GM23248 (cell line): Measurements from ENCODE around the gene CNST. TPM values are rescaled to one million over a fixed set of nuclear protein-coding genes. Genes with fewer than 3 reads are reported as not detected.
A peak's percentile ranks its signal among the peaks of the same experiment; 100 is the strongest.
"Not testable (repeated sequence)": the region's sequence is repeated elsewhere in the genome, so short reads cannot be mapped to it uniquely, and the experiment has no call there.

ENCODE experiments used
- DNase-seq: peaks from one replicate; pipeline ENCODE4 v3.0.0-alpha.2; 2015
- H2AFZ ChIP-seq: fragments of 200-600 bp; sonication (generic); 2 replicates; pipeline ENCODE4 v1.6.1; 2016; ENCODE audit warnings: antibody characterized with exemption
- H3F3A ChIP-seq: fragments of 200-600 bp; sonication (generic); 2 replicates; pipeline ENCODE4 v1.6.1; 2016; ENCODE audit warnings: mild to moderate bottlenecking, antibody characterized with exemption, mixed run types; ENCODE audit not compliant: insufficient read depth
- H3K27ac ChIP-seq: fragments of 200-600 bp; sonication (generic); 2 replicates; pipeline ENCODE4 v1.5.1; 2016; ENCODE audit warnings: mild to moderate bottlenecking
- H3K27me3 ChIP-seq: fragments of 200-600 bp; sonication (generic); replicated peaks from 2 replicates; pipeline ENCODE4 v1.6.1; 2016; ENCODE audit warnings: mild to moderate bottlenecking; ENCODE audit not compliant: insufficient read depth
- H3K36me3 ChIP-seq: fragments of 200-600 bp; sonication (generic); 2 replicates; pipeline ENCODE4 v1.6.1; 2016; ENCODE audit warnings: low read depth, mild to moderate bottlenecking
- H3K4me1 ChIP-seq: fragments of 200-600 bp; sonication (generic); 2 replicates; pipeline ENCODE4 v1.6.1; 2016; ENCODE audit warnings: mild to moderate bottlenecking; ENCODE audit not compliant: insufficient read depth
- H3K4me2 ChIP-seq: fragments of 200-600 bp; sonication (generic); one replicate; pipeline ENCODE4 v1.6.1; 2016; ENCODE audit warnings: mild to moderate bottlenecking; ENCODE audit not compliant: unreplicated experiment
- H3K4me3 ChIP-seq: fragments of 200-600 bp; sonication (generic); 2 replicates; pipeline ENCODE4 v1.5.1; 2016; ENCODE audit warnings: mild to moderate bottlenecking
- H3K79me2 ChIP-seq: fragments of 200-600 bp; sonication (generic); 2 replicates; pipeline ENCODE4 v1.6.1; 2016; ENCODE audit warnings: mild to moderate bottlenecking; ENCODE audit not compliant: insufficient read depth
- H3K9ac ChIP-seq: fragments of 200-600 bp; sonication (generic); 2 replicates; pipeline ENCODE4 v1.6.1; 2016; ENCODE audit warnings: mild to moderate bottlenecking
- H3K9me2 ChIP-seq: fragments of 200-600 bp; sonication (generic); 2 replicates; pipeline ENCODE4 v1.6.1; 2016; ENCODE audit warnings: mixed run types, mild to moderate bottlenecking, moderate library complexity; ENCODE audit not compliant: insufficient read depth
- H3K9me3 ChIP-seq: fragments of 200-600 bp; sonication (generic); one replicate; pipeline ENCODE4 v1.6.1; 2017; ENCODE audit warnings: low read depth
- H4K20me1 ChIP-seq: fragments of 200-600 bp; sonication (generic); 2 replicates; pipeline ENCODE4 v1.6.0; 2016; ENCODE audit not compliant: insufficient read depth
- EZH2 ChIP-seq: fragments of 200-600 bp; sonication (generic); IDR thresholded peaks from 2 replicates; pipeline ENCODE4 v1.6.1; 2018; ENCODE audit warnings: antibody characterized with exemption, mild to moderate bottlenecking; ENCODE audit not compliant: insufficient read depth, poor library complexity, severe bottlenecking
- EZH2phosphoT487 ChIP-seq: fragments of 200-600 bp; sonication (generic); IDR thresholded peaks from 2 replicates; pipeline ENCODE4 v1.6.1; 2018; ENCODE audit warnings: antibody characterized with exemption, moderate library complexity, mild to moderate bottlenecking, low read depth; ENCODE audit not compliant: insufficient read depth
- WGBS, 2 experiments: methylation state at CpG; one replicate each; pipeline ENCODE4 v1.1.6; 2015 to 2017; ENCODE audit warnings: low lambda C conversion rate in 2 of 2, low coverage in 1 of 2; ENCODE audit errors: missing lambda C conversion rate in 2 of 2; 5-methylcytosine and 5-hydroxymethylcytosine counted together
- in situ Hi-C: fragments of 300-500 bp; cut with MboI; formaldehyde crosslinking; loops from 2 replicates; pipeline ENCODE4 v1.15.0; 2020
- polyA plus RNA-seq: library from polyadenylated mRNA; unstranded; fragments of >200 nt; fragmentation: Nextera tagmentation; extraction: Ambion mirVana; gene quantifications from 2 replicates; pipeline ENCODE4 v1.2.1, GENCODE V29; 2016
- total RNA-seq: library from RNA; depleted of rRNA; stranded (reverse); fragments of >200 nt; shearing (Covaris generic); gene quantifications from 2 replicates; pipeline ENCODE4 v1.2.3, GENCODE V29; 2014

CNST gene
- total and polyA plus RNA-seq, 2 experiments from 2014 or later, result 33.5 to 41.7 TPM

GRCh38 chr1:246632281-246633168 is 66.3 kb downstream of the CNST start:
- peak overlapping the region; percentile 70 for H3K4me2 ChIP-seq
- in situ Hi-C loops, result no loop called here
- H3K4me3 ChIP-seq, result peak overlapping the region; percentile 48
- no peaks in the 10 kb centered on the region for H3K9me3 ChIP-seq
- TF ChIP-seq EZH2, result no peak
- TF ChIP-seq EZH2phosphoT487, result no peak
- peaks cover 55% of the 10 kb centered on the region for H3F3A ChIP-seq
- H3K27ac ChIP-seq, result peak overlapping the region; percentile 82
- H2AFZ ChIP-seq, result 0 out of 2 replicates have a peak overlapping the region, but pooled peaks have one; percentile 10
- H3K9ac ChIP-seq, result peak overlapping the region; percentile 64
- peaks cover 29% of the 10 kb centered on the region; the same call in 1 of the 2 replicates for H3K36me3 ChIP-seq
- WGBS, 2 experiments, result 70 to 75% methylated on average over 13 of the region's 13 CpGs
- peak; percentile 86 for DNase-seq
- H3K79me2 ChIP-seq, result peaks cover 53% of the 10 kb centered on the region
- H4K20me1 ChIP-seq, result no peaks in the 10 kb centered on the region
- H3K27me3 ChIP-seq, result no peaks in the 10 kb centered on the region
- H3K9me2 ChIP-seq, result no peaks in the 10 kb centered on the region
- H3K4me1 ChIP-seq, result peaks cover 45% of the 10 kb centered on the region

GRCh38 chr1:246634659-246635058 is 68.4 kb downstream of the CNST start:
- DNase-seq, H3K27me3 ChIP-seq, H4K20me1 ChIP-seq, H3K27ac ChIP-seq, H3K4me3 ChIP-seq, H3K4me2 ChIP-seq, H3K9me2 ChIP-seq, H2AFZ ChIP-seq, H3K9ac ChIP-seq, H3K9me3 ChIP-seq, in situ Hi-C loops: not testable (repeated sequence)
- Histone ChIP-seq H3F3A (peaks cover 48% of the 10 kb centered on the region), H3K36me3 (peaks cover 30% of the 10 kb centered on the region; the same call in 1 of the 2 replicates), H3K4me1 (peaks cover 45% of the 10 kb centered on the region), H3K79me2 (peaks cover 55% of the 10 kb centered on the region)
- 92% methylated on average over 11 to 26 of the region's 26 CpGs for WGBS, 2 experiments

- no peaks in the 10 kb centered on the region for H3K9me2 ChIP-seq
- peaks cover 86% of the 10 kb centered on the region for H3K79me2 ChIP-seq
- peaks cover 37% of the 10 kb centered on the region for H3K36me3 ChIP-seq
- no peak overlapping the region for H3K27ac ChIP-seq
- no peaks in the 10 kb centered on the region for H3K27me3 ChIP-seq
- no peaks in the 10 kb centered on the region for H3K9me3 ChIP-seq
- no peak overlapping the region for H2AFZ ChIP-seq
- H3K4me2 ChIP-seq, result no peak overlapping the region
- H3K4me1 ChIP-seq, result peaks cover 3% of the 10 kb centered on the region; the same call in 1 of the 2 replicates
- in situ Hi-C loops, result no loop called here
- H4K20me1 ChIP-seq, result no peaks in the 10 kb centered on the region
- no peak overlapping the region for H3K9ac ChIP-seq
- H3F3A ChIP-seq, result peaks cover 16% of the 10 kb centered on the region
- no peak for DNase-seq
- no peak overlapping the region for H3K4me3 ChIP-seq
- no peak for TF ChIP-seq EZH2
- TF ChIP-seq EZH2phosphoT487, result no peak
- WGBS, 2 experiments, result 96 to 97% methylated on average over 16 of the region's 16 CpGs
Measured at GRCh38 chr1:246638941-246639655, 72.8 kb downstream of the CNST start.

- H3K4me1 ChIP-seq, result no peaks in the 10 kb centered on the region
- H3K27me3 ChIP-seq, result no peaks in the 10 kb centered on the region
- H3K9me3 ChIP-seq, result no peaks in the 10 kb centered on the region
- TF ChIP-seq EZH2phosphoT487, result no peak
- no peak for TF ChIP-seq EZH2
- peaks cover 84% of the 10 kb centered on the region for H3K79me2 ChIP-seq
- peaks cover 10% of the 10 kb centered on the region; the same call in 1 of the 2 replicates for H3F3A ChIP-seq
- no peak overlapping the region for H3K9ac ChIP-seq
- H3K36me3 ChIP-seq, result peaks cover 32% of the 10 kb centered on the region
- WGBS, 2 experiments, result 87 to 90% methylated on average over 9 of the region's 9 CpGs
- in situ Hi-C loops, result no loop called here
- H4K20me1 ChIP-seq, result no peaks in the 10 kb centered on the region
- no peak overlapping the region for H2AFZ ChIP-seq
- H3K9me2 ChIP-seq, result no peaks in the 10 kb centered on the region
- H3K27ac ChIP-seq, result no peak overlapping the region
- no peak overlapping the region for H3K4me3 ChIP-seq
- H3K4me2 ChIP-seq, result no peak overlapping the region
- DNase-seq, result no peak
Measured at GRCh38 chr1:246639732-246640131, 73.5 kb downstream of the CNST start.
